Mesothelial cell of epicardium (in vitro differentiated cells): ENCODE results near the gene SEMA4D. TPM values are rescaled to one million over a fixed set of nuclear protein-coding genes. Genes with fewer than 3 reads are reported as not detected.

Source experiments
- DNase-seq, 2 experiments: peaks; one replicate each; pipeline ENCODE4 v3.0.0; 2021; ENCODE audit warnings: low spot score in 2 of 2; ENCODE audit not compliant: unreplicated experiment in 2 of 2
- H3K27ac Mint-ChIP-seq: 2 replicates; pipeline ENCODE4 v1.8.0; 2021; ENCODE audit warnings: mixed read lengths
- H3K27me3 Mint-ChIP-seq: 2 replicates; pipeline ENCODE4 v1.8.0; 2021; ENCODE audit warnings: low read depth, mixed read lengths
- H3K36me3 Mint-ChIP-seq: 2 replicates; pipeline ENCODE4 v1.8.0; 2021; ENCODE audit warnings: mixed read lengths
- H3K4me1 Mint-ChIP-seq: 2 replicates; pipeline ENCODE4 v1.8.0; 2021; ENCODE audit warnings: mixed read lengths
- H3K4me3 Mint-ChIP-seq: 2 replicates; pipeline ENCODE4 v1.8.0; 2021; ENCODE audit warnings: mild to moderate bottlenecking, moderate library complexity, mixed read lengths
- H3K9me3 Mint-ChIP-seq: 2 replicates; pipeline ENCODE4 v1.8.0; 2021; ENCODE audit warnings: mixed read lengths
- total RNA-seq: library from RNA; stranded (reverse); gene quantifications from 3 replicates; pipeline ENCODE4 v1.2.1, GENCODE V29; 2021
- TF ChIP-seq, protein P1 (sequence below): fragments of 200-600 bp; sonication (generic); IDR thresholded peaks from one replicate; pipeline ENCODE4 v1.5.0; 2021; ENCODE audit warnings: antibody characterized with exemption; ENCODE audit not compliant: unreplicated experiment

Gene SEMA4D
- total RNA-seq, 1 donor from 2014 or later: 44.7 TPM

DNA sequence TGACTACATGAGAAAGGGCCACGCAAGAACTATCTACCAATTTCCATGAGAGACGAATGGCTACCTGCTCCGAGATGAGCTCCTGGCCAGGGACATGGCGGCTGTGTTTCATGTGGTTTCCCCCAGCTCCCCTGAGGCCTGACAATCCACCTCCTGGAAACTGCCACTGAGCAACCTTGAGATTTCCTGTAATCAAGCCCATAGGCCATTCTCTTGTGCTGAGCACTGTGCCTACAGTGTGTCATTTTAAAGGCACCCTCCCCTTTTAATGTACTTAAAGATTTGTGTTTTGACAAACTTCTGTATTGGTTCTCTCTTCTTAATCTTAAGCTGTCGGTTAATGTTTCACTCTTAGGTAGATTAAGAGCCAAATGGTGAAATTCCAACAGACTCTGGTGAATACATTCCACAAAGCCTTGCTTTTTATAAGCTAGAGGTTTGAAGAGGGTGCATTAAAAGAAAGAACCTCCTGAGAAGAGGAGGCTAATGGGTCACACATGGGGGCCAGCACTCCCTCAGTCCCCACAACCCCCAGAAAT, 107.3 kb downstream of the SEMA4D start:
- DNase-seq: no peak
- Mint-ChIP-seq H3K27me3 (no peaks in the 10 kb centered on the region), H3K9me3 (no peaks in the 10 kb centered on the region), H3K4me3 (no peak overlapping the region), H3K36me3 (peaks cover 38% of the 10 kb centered on the region), H3K4me1 (no peaks in the 10 kb centered on the region), H3K27ac (no peak overlapping the region)
- TF ChIP-seq, protein P1, sequence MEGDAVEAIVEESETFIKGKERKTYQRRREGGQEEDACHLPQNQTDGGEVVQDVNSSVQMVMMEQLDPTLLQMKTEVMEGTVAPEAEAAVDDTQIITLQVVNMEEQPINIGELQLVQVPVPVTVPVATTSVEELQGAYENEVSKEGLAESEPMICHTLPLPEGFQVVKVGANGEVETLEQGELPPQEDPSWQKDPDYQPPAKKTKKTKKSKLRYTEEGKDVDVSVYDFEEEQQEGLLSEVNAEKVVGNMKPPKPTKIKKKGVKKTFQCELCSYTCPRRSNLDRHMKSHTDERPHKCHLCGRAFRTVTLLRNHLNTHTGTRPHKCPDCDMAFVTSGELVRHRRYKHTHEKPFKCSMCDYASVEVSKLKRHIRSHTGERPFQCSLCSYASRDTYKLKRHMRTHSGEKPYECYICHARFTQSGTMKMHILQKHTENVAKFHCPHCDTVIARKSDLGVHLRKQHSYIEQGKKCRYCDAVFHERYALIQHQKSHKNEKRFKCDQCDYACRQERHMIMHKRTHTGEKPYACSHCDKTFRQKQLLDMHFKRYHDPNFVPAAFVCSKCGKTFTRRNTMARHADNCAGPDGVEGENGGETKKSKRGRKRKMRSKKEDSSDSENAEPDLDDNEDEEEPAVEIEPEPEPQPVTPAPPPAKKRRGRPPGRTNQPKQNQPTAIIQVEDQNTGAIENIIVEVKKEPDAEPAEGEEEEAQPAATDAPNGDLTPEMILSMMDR: no peak

DNA sequence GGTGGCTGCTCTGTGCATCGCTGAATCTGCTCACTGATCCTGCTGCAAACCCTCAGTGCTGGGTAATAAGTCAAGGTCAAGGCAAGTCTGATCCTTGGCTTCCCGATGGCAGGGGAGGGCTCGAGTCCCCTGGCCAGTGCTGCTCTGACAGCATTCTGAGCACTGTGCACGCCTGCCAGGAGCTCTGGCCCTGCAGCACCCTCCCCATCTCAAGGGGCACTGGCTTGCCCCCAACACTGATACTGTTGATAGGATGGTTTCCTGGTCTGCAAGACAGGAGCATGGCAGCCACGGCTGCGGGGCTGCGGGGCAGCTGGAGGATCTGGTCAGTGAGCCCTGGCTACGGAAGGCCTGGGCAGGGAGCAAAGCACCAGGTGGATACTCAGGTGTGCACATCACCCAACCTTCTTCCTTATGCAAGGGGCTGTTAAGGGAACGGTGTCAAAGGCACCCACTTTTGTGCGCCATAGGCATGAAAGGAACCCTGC, 107.8 kb downstream of the SEMA4D start:
- Mint-ChIP-seq H3K27me3 (no peaks in the 10 kb centered on the region), H3K9me3 (no peaks in the 10 kb centered on the region), H3K4me3 (no peak overlapping the region), H3K36me3 (peaks cover 39% of the 10 kb centered on the region), H3K4me1 (no peaks in the 10 kb centered on the region), H3K27ac (no peak overlapping the region)
- TF ChIP-seq, protein P1: no peak
- DNase-seq: no peak

DNA sequence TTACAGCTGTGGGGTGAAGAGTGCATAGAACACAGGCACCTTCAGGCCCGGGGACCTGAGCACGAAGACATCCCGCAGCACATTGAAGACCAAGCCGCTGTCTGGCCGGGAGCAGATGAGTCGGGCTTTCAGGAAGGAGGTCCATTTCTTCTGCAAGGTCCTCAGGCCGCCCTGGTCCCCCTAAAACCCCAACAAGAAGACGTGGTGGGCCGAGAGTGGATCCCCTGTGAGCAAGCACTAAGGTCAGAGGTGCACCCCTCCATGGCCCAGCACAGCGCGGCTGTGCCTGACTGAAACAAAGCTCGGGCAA, 109.1 kb downstream of the SEMA4D start:
- H3K4me3 Mint-ChIP-seq: no peak overlapping the region
- TF ChIP-seq, protein P1: no peak
- H3K27ac Mint-ChIP-seq: no peak overlapping the region
- no peaks in the 10 kb centered on the region for H3K27me3 Mint-ChIP-seq
- peaks cover 39% of the 10 kb centered on the region for H3K36me3 Mint-ChIP-seq
- no peak for DNase-seq
- no peaks in the 10 kb centered on the region for H3K4me1 Mint-ChIP-seq
- H3K9me3 Mint-ChIP-seq: no peaks in the 10 kb centered on the region

DNA sequence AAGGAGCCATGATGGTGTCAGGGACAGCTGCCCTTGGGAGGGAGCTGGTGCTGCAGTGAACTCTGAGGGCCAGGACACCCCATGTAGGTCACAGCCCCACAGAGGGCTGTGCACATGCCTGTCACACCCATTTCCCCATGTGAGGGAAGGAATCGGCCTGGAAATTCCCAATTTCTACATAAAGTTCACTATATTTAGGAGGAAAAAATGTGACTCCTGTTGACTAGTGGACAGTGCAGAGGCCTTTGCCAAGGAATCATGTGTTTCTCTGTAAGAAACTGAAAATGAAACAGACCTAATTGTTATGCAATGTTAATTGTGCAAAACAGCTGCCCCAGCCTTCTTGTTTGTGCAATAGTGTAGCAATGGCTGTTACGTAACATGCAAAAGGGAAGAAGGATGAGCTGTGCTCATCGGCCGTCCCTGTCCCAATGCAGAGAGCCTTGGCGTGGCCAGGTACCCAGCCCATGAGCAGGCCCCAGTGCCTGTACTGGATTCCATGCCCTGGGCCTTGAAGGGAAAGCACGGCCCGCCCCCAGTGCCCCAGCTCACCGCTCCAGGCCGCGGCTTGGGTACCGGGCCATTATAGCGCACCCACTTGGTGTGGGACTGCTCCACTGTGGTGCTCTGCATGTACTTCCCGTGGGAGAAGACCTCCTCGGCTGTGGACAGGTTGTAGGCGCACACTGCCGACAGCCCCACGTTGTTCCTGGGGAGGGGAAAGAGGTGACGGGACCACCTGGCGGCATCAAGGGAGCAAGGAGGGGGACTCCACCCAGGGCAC, 109.6 kb downstream of the SEMA4D start:
- Mint-ChIP-seq H3K4me3 (no peak overlapping the region), H3K4me1 (no peaks in the 10 kb centered on the region), H3K36me3 (peaks cover 35% of the 10 kb centered on the region), H3K27ac (no peak overlapping the region), H3K9me3 (no peaks in the 10 kb centered on the region), H3K27me3 (no peaks in the 10 kb centered on the region)
- TF ChIP-seq, protein P1: no peak
- DNase-seq: no peak

DNA sequence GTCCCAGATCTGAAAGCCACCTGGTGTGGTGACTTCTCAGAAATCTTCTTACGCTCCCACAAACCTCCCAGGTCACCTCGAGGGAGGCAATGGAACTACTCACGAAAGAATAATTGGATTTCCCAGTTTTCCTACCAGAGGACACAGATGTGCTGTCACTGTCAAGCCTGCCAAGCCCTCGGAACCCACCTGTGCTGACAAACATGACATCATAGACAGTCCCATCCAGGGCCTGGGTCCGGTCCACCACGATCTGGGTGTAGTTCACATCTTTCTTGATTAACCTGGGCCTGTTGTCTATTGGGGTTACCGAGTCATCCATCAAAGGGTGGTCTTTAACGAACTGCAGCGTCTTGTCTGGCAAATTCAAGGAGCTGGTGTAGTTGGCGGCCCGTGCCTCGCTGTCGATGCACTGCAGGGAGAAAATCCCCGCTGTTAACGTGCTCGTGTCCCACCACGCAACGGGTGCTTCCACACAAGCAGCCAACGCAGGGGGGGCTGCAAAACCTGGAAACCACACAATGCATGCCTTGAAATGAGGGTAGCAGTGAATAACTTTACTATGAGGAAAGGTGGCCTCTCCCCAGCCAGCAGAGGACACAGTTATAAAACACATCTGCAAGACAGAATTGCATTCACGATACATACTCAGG, 110.6 kb downstream of the SEMA4D start:
- no peak for DNase-seq
- no peak overlapping the region for H3K27ac Mint-ChIP-seq
- H3K4me3 Mint-ChIP-seq: no peak overlapping the region
- H3K4me1 Mint-ChIP-seq: no peaks in the 10 kb centered on the region
- H3K27me3 Mint-ChIP-seq: no peaks in the 10 kb centered on the region
- TF ChIP-seq, protein P1: no peak
- H3K36me3 Mint-ChIP-seq: peaks cover 26% of the 10 kb centered on the region
- H3K9me3 Mint-ChIP-seq: no peaks in the 10 kb centered on the region
